Activated T-cell treated with anti-CD3 and anti-CD28 coated beads for 1 hour (primary cell): ENCODE measurements around the gene MBNL2.

Source experiments
- DNase-seq: peaks from one replicate; pipeline ENCODE4 v3.0.0-alpha.2; 2020; ENCODE audit warnings: low read depth

The MBNL2 gene

GRCh38 chr13:97423300-97424045, 201.3 kb downstream of the MBNL2 start:
- DNase-seq = no peak

- no peak for DNase-seq
Observed at GRCh38 chr13:97425590-97425989, 203.5 kb downstream of the MBNL2 start.

GRCh38 chr13:97426695-97427094, 204.6 kb downstream of the MBNL2 start:
- DNase-seq = no peak

GRCh38 chr13:97429681-97430081, 207.5 kb downstream of the MBNL2 start:
- no peak for DNase-seq

DNA sequence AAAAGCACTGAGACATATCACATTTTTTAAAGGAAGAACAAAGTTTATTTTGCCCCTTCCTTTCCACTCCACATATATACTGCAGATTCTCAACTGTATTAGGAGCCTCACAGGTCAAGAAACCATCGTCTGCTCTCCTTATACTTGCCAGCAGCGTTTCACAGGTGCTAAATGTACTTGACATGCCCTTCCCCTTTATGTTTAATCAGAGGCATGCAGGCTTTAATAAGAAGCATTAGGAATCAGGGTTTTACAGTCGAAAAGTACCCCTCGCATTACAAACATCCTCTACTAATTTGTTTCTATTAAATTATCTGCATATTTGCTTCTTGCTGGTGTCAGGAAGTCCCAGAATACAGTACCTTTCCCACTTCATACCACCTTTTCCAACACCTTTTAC, 208.2 kb downstream of the MBNL2 start:
- no peak for DNase-seq

- no peak for DNase-seq
Observed at GRCh38 chr13:97431171-97431764, 209.1 kb downstream of the MBNL2 start.

DNA sequence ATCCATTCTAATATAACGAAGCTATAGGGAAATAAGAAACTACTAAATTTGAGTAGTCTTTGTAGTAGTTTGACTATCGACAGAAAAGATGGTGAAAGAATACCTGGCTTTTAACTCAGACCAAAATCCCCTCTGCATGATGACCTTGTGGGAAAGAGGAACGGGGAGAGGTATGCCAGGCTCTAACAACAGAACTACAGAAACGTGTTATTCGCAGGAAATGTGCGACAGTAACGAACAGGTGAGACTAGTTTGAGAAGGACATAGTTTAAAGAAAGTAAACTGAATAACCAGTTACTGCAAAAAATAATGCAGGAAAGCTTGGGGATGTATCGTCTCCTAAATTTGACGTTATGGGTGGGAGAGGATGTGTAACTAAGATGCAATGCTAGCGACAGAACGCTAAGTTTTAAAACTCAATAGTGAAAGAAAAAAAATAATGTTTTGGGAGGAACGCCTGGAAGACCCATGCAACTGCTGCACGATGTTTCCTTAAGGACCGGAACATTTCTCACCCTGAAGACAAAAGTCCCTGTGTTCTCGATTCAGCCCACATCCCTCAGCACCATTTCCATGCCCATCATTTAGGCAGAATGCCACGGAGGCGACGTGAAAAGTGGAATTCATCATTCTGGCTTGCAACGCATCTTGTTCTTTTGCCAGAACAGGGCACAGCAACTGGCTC, 210.2 kb downstream of the MBNL2 start:
- no peak for DNase-seq

DNA sequence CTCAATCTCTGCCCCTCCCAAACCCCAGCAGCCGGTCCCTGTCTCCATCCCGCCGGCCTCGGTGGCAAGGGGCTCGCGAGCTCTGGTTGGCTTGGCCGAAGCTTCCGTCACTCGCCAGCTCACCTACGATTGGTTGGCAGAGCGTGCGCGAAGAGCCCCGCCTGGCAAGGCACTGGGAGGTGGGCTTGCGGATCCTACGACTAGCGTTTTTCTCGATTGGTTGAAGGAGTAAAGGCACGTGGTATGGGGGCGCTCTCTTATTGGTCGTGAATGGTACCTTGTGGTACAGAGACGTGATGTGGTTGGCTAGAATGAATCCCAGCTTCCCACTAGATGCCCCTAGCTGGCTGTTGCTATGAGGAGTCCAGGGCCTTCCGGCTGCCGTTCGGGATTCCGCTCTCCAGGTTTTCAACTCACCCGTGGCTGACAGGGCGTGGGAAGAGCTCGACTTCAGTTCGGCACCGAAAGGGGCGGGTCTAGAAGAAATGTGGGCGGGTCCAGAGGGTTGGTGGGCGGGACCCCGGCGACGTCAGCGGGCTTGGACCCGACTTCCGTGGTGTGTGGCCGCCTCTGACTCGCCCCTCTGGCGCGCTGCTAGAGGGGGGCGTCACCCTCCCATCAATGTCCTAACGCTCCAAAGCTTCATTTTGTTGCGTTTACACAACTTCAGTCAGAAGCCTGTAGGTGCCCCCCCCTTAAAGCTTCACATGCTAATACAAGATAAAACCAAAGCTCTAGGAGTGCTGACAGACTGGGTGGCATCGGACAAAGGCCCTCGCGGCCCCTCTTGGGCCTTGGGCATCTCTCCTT, 211.0 kb downstream of the MBNL2 start:
- DNase-seq = peak; percentile 96

DNA sequence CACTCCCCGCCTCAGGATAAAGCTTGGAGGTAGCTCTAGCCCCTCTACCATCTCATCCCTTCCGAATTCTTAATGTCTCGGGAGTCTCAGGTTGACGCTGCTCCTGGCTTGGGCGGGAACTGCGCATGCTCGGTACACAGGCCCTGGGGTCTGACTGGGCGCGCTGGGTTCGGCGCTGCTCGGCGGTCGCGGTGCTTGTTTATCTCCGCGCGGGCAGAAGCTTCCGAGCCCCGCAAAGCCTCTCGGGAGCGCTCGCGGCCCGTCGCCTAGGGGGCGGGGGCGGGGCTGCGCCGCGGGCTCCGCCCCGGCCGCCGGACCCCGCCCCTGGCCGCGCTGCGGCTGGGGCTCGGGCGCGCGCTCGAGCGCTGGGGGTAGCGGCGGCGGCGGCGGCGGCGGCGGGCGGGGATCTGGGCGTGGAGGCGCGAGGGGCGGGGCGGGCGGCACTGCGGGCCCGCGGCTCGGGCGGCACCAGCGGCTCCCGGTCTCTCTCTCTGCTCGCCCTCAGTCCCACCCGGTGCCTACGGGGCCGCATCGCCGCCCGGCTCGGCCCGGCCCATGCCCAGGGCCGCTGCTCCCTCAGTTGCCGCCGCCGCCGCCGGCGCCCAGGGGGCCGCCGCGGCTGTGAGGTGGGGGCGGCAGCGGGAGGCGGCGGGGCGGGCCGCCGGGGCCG, 211.7 kb downstream of the MBNL2 start, which contains the start of gene RAP2A:
TSS of gene RAP2A (plus strand) at position 443 of the 670 bp plus-strand sequence. CDS start 302 bp downstream, outside the sequence.
- peak; percentile 83 for DNase-seq

DNA sequence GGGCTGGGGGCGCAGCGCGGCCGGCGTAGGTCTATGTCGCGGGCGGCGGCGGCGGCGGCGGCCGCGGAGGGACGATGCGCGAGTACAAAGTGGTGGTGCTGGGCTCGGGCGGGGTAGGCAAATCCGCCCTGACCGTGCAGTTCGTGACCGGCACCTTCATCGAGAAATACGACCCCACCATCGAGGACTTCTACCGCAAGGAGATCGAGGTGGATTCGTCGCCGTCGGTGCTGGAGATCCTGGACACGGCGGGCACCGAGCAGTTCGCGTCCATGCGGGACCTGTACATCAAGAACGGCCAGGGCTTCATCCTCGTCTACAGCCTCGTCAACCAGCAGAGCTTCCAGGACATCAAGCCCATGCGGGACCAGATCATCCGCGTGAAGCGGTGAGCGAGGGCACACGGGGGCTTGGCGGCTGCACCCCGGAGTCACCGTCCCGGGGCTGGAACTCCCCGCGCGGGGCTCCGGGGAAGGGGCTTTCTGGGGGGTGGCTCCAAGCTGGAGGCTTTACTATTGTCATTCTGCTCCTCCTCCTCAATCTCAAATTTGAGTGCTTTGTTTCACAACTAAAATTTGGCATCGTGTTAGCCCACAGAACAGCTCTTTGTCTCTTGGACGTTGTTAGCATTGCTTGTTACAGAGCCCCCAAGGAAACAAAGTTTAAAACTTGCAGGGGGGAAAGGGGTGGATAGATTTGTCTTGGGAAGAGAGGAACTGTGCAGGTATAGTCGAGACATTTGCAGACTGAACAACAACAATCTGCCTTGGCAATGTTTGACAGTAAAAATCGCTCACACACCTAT, 212.5 kb downstream of the MBNL2 start:
- peak; percentile 19 for DNase-seq

DNA sequence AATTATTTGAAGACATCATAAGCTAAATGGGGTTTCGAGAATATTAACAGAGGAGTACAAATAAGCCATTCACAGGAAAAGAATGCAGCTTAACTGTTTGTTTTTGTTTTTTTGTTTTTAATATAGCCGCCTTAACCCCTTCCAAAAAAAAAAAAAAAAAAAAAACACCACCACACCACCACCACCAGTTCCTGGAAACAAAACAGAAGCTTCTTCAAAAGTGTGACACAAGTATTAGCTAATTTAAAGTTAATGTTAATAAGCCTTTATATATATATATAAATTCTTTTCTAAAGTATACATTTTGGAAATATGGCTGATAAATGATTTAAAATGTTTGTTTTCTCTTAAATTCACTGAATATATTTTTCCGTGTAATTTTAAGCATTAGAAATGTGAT, 213.2 kb downstream of the MBNL2 start:
- no peak for DNase-seq

DNA sequence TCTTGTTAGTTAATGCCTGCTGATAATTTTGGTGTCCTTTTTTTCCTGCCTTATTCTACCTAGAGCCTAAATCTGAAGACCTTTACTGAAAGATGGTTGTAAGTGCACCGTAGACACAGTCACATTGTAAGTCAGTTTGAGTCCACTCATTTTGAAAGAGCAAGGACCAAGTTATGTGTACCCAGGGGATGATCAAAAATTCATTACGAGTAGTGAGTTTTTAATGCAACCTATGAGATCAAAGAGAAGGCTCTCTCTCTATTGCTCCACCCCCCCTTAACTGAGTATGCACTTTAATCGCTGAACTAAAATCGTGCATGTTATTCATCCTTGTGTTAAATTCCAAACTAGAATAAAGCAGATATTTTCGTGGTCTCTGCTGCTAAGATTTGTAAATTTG, 213.7 kb downstream of the MBNL2 start:
- no peak for DNase-seq

GRCh38 chr13:97436845-97437244, 214.7 kb downstream of the MBNL2 start:
- DNase-seq = no peak

DNA sequence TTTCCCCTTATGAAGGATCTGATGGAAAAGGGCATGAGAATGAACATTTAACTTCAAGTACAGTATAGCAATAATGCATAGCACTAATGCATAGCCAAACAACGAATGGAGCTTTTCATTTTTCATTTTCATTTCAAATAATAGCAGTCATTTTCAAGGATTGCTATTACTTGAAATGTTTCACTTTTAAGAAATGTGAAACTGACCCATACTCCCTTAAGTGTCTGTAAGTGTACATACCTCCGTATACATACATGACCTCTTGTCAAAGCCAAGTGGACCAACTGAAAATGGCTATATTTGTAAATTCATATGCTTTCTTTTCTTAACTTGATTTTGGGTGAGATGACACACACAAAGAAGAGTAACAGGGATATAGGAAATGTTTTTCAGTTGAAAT, 215.6 kb downstream of the MBNL2 start:
- DNase-seq = no peak

- DNase-seq = no peak
Observed at GRCh38 chr13:97438856-97439595, 216.9 kb downstream of the MBNL2 start.

DNA sequence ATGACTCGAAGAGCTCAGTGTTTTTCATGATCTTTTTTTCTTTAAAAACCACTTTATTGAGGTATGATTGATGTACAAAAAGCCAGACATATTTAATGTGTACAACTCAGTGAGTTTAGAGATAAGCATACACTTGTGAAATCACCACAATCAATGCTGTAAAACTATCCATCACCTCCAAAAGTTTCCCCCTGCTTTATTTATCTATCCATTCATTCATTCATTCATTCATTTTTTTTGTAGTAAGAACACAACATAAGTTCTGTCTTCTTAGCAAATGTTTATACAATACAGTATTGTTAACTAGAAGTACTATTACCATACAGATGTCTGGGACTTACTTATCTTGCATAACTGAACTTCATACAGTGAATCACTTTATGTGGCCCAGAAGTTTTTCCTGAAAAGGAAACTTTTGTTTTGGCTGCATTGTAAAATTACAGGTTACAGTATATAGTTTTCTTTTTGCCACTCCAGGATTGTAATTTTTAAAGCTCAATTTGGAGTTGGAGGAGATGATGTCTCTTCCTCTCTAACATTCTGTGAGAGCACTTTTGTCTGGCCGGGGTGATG, 218.6 kb downstream of the MBNL2 start:
- DNase-seq = no peak

- no peak for DNase-seq
Observed at GRCh38 chr13:97441368-97441767, 219.2 kb downstream of the MBNL2 start.
